Measurements from ENCODE around the gene PARP9.

The PARP9 gene

GRCh38 chr3:122558605-122559004 lies 5.5 kb downstream of the PARP9 start:
- H3K9me3 ChIP-seq (ENCODE audit: insufficient read depth, low read depth, low read length): no peaks in the 10 kb centered on the region
- H3K4me3 ChIP-seq (ENCODE audit: low read length, poor library complexity, severe bottlenecking): no peak overlapping the region
- no peak overlapping the region for H3K4me2 ChIP-seq (ENCODE audit: low read depth, low read length, poor library complexity, severe bottlenecking)
- 0 out of 2 replicates have a peak, but pooled peaks cover 2% of the 10 kb centered on the region for H3K79me2 ChIP-seq (ENCODE audit: insufficient read depth, low read length)
- H3K9ac ChIP-seq (ENCODE audit: low read depth, low read length, poor library complexity, severe bottlenecking): no peak overlapping the region
- TF ChIP-seq, protein P1, sequence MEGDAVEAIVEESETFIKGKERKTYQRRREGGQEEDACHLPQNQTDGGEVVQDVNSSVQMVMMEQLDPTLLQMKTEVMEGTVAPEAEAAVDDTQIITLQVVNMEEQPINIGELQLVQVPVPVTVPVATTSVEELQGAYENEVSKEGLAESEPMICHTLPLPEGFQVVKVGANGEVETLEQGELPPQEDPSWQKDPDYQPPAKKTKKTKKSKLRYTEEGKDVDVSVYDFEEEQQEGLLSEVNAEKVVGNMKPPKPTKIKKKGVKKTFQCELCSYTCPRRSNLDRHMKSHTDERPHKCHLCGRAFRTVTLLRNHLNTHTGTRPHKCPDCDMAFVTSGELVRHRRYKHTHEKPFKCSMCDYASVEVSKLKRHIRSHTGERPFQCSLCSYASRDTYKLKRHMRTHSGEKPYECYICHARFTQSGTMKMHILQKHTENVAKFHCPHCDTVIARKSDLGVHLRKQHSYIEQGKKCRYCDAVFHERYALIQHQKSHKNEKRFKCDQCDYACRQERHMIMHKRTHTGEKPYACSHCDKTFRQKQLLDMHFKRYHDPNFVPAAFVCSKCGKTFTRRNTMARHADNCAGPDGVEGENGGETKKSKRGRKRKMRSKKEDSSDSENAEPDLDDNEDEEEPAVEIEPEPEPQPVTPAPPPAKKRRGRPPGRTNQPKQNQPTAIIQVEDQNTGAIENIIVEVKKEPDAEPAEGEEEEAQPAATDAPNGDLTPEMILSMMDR (conservative IDR thresholded peaks at IDR 0.05; ENCODE audit: low read length): no peak
- TF ChIP-seq EZH2phosphoT487 (IDR thresholded peaks at IDR 0.05; ENCODE audit: borderline replicate concordance): no peak
- H2AFZ ChIP-seq (ENCODE audit: low read length): no peak overlapping the region
- H3K4me1 ChIP-seq (ENCODE audit: insufficient read depth, low read length, poor library complexity, severe bottlenecking): peaks cover 11% of the 10 kb centered on the region
- no peaks in the 10 kb centered on the region for H4K20me1 ChIP-seq (ENCODE audit: insufficient read depth, low read length, poor library complexity, severe bottlenecking)
- no peaks in the 10 kb centered on the region for H3F3A ChIP-seq (ENCODE audit: low read depth)
- no peaks in the 10 kb centered on the region for H3K27me3 ChIP-seq (ENCODE audit: insufficient read depth, low read length, poor library complexity, severe bottlenecking)
- no peaks in the 10 kb centered on the region for H3K9me2 ChIP-seq (replicated peaks; ENCODE audit: low read depth, low read length)
- no peaks in the 10 kb centered on the region for H3K36me3 ChIP-seq (ENCODE audit: insufficient read depth, low read length)

GRCh38 chr3:122557356-122557755 lies 6.7 kb downstream of the PARP9 start:
- Histone ChIP-seq H3K79me2 (ENCODE audit: insufficient read depth, low read length) (no peaks in the 10 kb centered on the region), H3K4me2 (ENCODE audit: low read depth, low read length, poor library complexity, severe bottlenecking) (no peak overlapping the region), H3K4me3 (ENCODE audit: low read length, poor library complexity, severe bottlenecking) (no peak overlapping the region), H3K9me3 (ENCODE audit: insufficient read depth, low read depth, low read length) (no peaks in the 10 kb centered on the region), H3K4me1 (ENCODE audit: insufficient read depth, low read length, poor library complexity, severe bottlenecking) (peaks cover 3% of the 10 kb centered on the region), H3F3A (ENCODE audit: low read depth) (no peaks in the 10 kb centered on the region), H4K20me1 (ENCODE audit: insufficient read depth, low read length, poor library complexity, severe bottlenecking) (no peaks in the 10 kb centered on the region), H2AFZ (ENCODE audit: low read length) (no peak overlapping the region), H3K9me2 (replicated peaks; ENCODE audit: low read depth, low read length) (no peaks in the 10 kb centered on the region), H3K9ac (ENCODE audit: low read depth, low read length, poor library complexity, severe bottlenecking) (no peak overlapping the region), H3K36me3 (ENCODE audit: insufficient read depth, low read length) (no peaks in the 10 kb centered on the region), H3K27me3 (ENCODE audit: insufficient read depth, low read length, poor library complexity, severe bottlenecking) (no peaks in the 10 kb centered on the region)
- TF ChIP-seq, protein P1 (conservative IDR thresholded peaks at IDR 0.05; ENCODE audit: low read length): no peak
- TF ChIP-seq EZH2phosphoT487 (IDR thresholded peaks at IDR 0.05; ENCODE audit: borderline replicate concordance): no peak

GRCh38 chr3:122555275-122556071 lies 8.6 kb downstream of the PARP9 start:
- no peak overlapping the region for H3K4me2 ChIP-seq (ENCODE audit: low read depth, low read length, poor library complexity, severe bottlenecking)
- H3K4me3 ChIP-seq (ENCODE audit: low read length, poor library complexity, severe bottlenecking): no peak overlapping the region
- no peaks in the 10 kb centered on the region for H3K36me3 ChIP-seq (ENCODE audit: insufficient read depth, low read length)
- H3K9me3 ChIP-seq (ENCODE audit: insufficient read depth, low read depth, low read length): no peaks in the 10 kb centered on the region
- H3K9ac ChIP-seq (ENCODE audit: low read depth, low read length, poor library complexity, severe bottlenecking): no peak overlapping the region
- no peak overlapping the region for H2AFZ ChIP-seq (ENCODE audit: low read length)
- H3K4me1 ChIP-seq (ENCODE audit: insufficient read depth, low read length, poor library complexity, severe bottlenecking): no peaks in the 10 kb centered on the region
- no peaks in the 10 kb centered on the region for H4K20me1 ChIP-seq (ENCODE audit: insufficient read depth, low read length, poor library complexity, severe bottlenecking)
- H3F3A ChIP-seq (ENCODE audit: low read depth): no peaks in the 10 kb centered on the region
- TF ChIP-seq EZH2phosphoT487 (IDR thresholded peaks at IDR 0.05; ENCODE audit: borderline replicate concordance): no peak
- TF ChIP-seq, protein P1 (conservative IDR thresholded peaks at IDR 0.05; ENCODE audit: low read length): no peak
- H3K9me2 ChIP-seq (replicated peaks; ENCODE audit: low read depth, low read length): no peaks in the 10 kb centered on the region
- H3K79me2 ChIP-seq (ENCODE audit: insufficient read depth, low read length): no peaks in the 10 kb centered on the region
- no peaks in the 10 kb centered on the region for H3K27me3 ChIP-seq (ENCODE audit: insufficient read depth, low read length, poor library complexity, severe bottlenecking)

Measured in Loucy (cell line).